ENCODE data around the gene ASB14. TPM values are rescaled to one million over a fixed set of nuclear protein-coding genes. Genes with fewer than 3 reads are reported as not detected.
"Not testable (repeated sequence)": the region's sequence is repeated elsewhere in the genome, so short reads cannot be mapped to it uniquely, and the experiment has no call there.

ASB14 gene
- total RNA-seq: not detected in 2 replicates

- ChIA-PET POLR2A (no interaction called here), CTCF (no interaction called here)
- Mint-ChIP-seq H3K27me3 (peaks cover 18% of the 10 kb centered on the region), H3K4me1 (no peaks in the 10 kb centered on the region), H3K9me3 (no peaks in the 10 kb centered on the region), H3K27ac (no peak within 1 kb of the TSS), H3K36me3 (ENCODE audit: low read depth) (no peaks in the 10 kb centered on the region), H3K4me3 (no peak within 1 kb of the TSS)
- DNase-seq: no peak
- TF ChIP-seq, protein P1, sequence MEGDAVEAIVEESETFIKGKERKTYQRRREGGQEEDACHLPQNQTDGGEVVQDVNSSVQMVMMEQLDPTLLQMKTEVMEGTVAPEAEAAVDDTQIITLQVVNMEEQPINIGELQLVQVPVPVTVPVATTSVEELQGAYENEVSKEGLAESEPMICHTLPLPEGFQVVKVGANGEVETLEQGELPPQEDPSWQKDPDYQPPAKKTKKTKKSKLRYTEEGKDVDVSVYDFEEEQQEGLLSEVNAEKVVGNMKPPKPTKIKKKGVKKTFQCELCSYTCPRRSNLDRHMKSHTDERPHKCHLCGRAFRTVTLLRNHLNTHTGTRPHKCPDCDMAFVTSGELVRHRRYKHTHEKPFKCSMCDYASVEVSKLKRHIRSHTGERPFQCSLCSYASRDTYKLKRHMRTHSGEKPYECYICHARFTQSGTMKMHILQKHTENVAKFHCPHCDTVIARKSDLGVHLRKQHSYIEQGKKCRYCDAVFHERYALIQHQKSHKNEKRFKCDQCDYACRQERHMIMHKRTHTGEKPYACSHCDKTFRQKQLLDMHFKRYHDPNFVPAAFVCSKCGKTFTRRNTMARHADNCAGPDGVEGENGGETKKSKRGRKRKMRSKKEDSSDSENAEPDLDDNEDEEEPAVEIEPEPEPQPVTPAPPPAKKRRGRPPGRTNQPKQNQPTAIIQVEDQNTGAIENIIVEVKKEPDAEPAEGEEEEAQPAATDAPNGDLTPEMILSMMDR (IDR thresholded peaks at IDR 0.05): no peak
- no peak for ATAC-seq (ENCODE audit: low read depth)
- intact Hi-C loops (cut with micrococcal nuclease): no loop called here
Measured at GRCh38 chr3:57292159-57292896, at the start of gene ASB14. Gene ASB14 (minus strand): TSS chr3:57292685. CDS start chr3:57292033, 652 bp downstream.

GRCh38 chr3:57339071-57339642 lies 46.7 kb upstream of the ASB14 start:
- ATAC-seq (ENCODE audit: low read depth); DNase-seq; CTCF ChIA-PET; H3K9me3 Mint-ChIP-seq; POLR2A ChIA-PET; H3K4me3 Mint-ChIP-seq; H3K4me1 Mint-ChIP-seq; H3K27ac Mint-ChIP-seq; H3K36me3 Mint-ChIP-seq (ENCODE audit: low read depth); intact Hi-C loops (cut with micrococcal nuclease): not testable (repeated sequence)
- peaks cover 20% of the 10 kb centered on the region for H3K27me3 Mint-ChIP-seq

DNA sequence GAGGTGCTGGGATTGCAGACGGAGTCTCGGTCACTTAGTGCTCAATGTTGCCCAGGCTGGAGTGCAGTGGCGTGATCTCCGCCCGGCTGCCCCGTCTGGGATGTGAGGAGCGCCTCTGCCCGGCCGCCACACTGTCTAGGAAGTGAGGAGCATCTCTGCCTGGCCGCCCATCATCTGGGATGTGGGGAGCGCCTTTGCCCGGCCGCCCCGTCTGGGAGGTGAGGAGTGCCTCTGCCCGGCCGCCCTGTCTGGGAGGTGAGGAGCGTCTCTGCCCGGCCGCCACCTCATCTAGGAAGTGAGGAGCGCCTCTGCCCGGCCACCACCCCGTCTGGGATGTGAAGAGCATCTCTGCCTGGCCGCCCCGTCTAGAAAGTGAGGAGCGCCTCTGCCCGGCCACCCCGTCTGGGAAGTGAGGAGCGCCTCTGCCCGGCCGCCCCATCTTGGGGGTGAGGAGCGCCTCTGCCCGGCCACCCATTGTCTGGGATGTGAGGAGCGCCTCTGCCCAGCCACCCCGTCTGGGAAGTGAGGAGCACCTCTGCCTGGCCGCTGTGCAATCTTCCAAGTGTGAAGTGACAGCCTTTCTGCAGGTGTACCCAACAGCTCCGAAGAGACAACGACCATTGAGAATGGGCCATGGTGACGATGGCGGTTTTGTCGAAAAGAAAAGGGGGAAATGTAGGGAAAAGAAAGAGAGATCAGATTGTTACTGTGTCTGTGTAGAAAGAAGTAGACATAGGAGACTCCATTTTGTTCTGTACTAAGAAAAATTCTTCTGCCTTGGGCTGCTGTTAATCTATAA lies 46.0 kb upstream of the ASB14 start:
- H3K9me3 Mint-ChIP-seq; ATAC-seq (ENCODE audit: low read depth); intact Hi-C loops (cut with micrococcal nuclease); H3K36me3 Mint-ChIP-seq (ENCODE audit: low read depth); CTCF ChIA-PET; H3K4me1 Mint-ChIP-seq; DNase-seq; H3K4me3 Mint-ChIP-seq; H3K27ac Mint-ChIP-seq; POLR2A ChIA-PET: not testable (repeated sequence)
- H3K27me3 Mint-ChIP-seq: peaks cover 18% of the 10 kb centered on the region

DNA sequence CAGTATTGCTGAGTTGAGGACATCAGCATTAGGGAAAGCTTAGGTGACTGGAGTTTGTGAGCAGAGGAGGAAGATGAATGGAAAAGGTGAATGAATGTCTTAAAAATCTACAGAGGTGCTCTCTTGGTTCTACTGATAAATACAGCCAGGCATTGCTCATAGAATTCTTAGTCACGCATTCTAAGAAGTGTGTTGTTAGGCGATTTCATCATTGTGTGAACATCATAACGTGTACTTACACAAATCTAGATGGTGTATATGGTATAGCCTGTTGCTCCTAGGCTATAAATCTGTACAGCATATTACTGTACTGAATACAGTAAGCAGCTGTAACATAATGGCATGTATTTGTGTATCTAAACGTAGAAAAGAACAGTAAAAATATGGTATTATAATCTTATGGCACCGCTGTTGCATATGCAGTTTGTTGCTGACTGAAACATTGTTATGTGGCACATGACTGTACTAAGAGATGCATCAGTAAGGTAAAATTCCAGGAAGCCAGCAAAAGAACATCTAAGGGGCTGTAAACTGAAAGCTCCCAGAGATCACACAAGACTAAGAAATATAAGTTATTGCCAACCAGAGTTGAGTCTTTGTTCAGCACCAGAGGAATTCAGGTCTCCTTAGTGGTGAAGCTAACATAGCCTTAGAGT lies 42.9 kb upstream of the ASB14 start:
- no peak overlapping the region for H3K27ac Mint-ChIP-seq
- intact Hi-C loops (cut with micrococcal nuclease): no loop called here

DNA sequence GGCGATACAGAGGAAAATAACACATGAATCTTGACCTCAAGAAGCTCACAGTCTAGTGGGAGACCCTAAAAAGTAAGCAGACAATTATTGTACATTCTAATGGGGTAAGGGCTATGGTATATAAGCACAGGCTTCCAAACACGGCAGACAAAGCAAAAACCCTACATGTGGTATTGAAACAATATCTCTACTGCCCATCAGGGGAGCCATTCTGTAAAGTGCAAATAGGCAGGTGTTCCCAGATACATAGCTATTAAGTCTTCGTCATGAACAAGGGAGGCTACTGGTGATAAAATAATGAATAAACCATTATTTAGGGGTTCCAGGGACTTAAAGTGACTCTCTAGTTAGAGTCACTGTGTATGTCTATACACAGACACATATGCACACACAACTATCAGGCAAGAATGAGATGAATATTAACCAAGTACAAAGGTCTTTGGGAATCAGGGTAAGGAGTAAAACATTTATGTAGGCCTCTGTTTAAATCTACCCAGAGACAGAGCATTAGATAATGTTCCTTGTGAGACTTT lies 38.7 kb upstream of the ASB14 start:
- ATAC-seq (ENCODE audit: low read depth) (no peak), DNase-seq (no peak)
- POLR2A ChIA-PET: no interaction called here
- no peaks in the 10 kb centered on the region for H3K9me3 Mint-ChIP-seq
- H3K4me3 Mint-ChIP-seq: no peak overlapping the region
- CTCF ChIA-PET: no interaction called here
- H3K27me3 Mint-ChIP-seq: peaks cover 8% of the 10 kb centered on the region
- H3K4me1 Mint-ChIP-seq: no peaks in the 10 kb centered on the region
- H3K36me3 Mint-ChIP-seq (ENCODE audit: low read depth): no peaks in the 10 kb centered on the region
- intact Hi-C loops (cut with micrococcal nuclease): no loop called here
- H3K27ac Mint-ChIP-seq: no peak overlapping the region
- TF ChIP-seq, protein P1 (IDR thresholded peaks at IDR 0.05): no peak

More for the DNA sequence above, 42.9 kb upstream of the ASB14 start:
- TF ChIP-seq, protein P1 (IDR thresholded peaks at IDR 0.05): no peak
- H3K36me3 Mint-ChIP-seq (ENCODE audit: low read depth): no peaks in the 10 kb centered on the region
- ATAC-seq (ENCODE audit: low read depth): no peak
- H3K4me1 Mint-ChIP-seq: no peaks in the 10 kb centered on the region
- no peaks in the 10 kb centered on the region for H3K9me3 Mint-ChIP-seq
- ChIA-PET POLR2A (no interaction called here), CTCF (no interaction called here)
- DNase-seq: no peak
- H3K4me3 Mint-ChIP-seq: no peak overlapping the region
- peaks cover 12% of the 10 kb centered on the region for H3K27me3 Mint-ChIP-seq

- not testable (repeated sequence) for H3K27ac Mint-ChIP-seq; ATAC-seq (ENCODE audit: low read depth)
Measured at GRCh38 chr3:57326498-57326897, 34.0 kb upstream of the ASB14 start.

More at GRCh38 chr3:57326498-57326897, 34.0 kb upstream of the ASB14 start:
- H3K4me1 Mint-ChIP-seq; H3K36me3 Mint-ChIP-seq (ENCODE audit: low read depth); DNase-seq; H3K9me3 Mint-ChIP-seq; POLR2A ChIA-PET; H3K4me3 Mint-ChIP-seq; intact Hi-C loops (cut with micrococcal nuclease); CTCF ChIA-PET: not testable (repeated sequence)
- H3K27me3 Mint-ChIP-seq: peaks cover 12% of the 10 kb centered on the region
